T-helper 1 cell treated with Interleukin-12 subunit alpha and Interleukin-12 subunit beta and Interleukin-4 antibody, amounts not matched to agents 30 ng/mL and 1 ng/mL, for 36 hours (primary cell): ENCODE results near the gene CUEDC2. TPM values are rescaled to one million over a fixed set of nuclear protein-coding genes. Genes with fewer than 3 reads are reported as not detected.

Experiments
- intact Hi-C: fragments of 100-400 bp; cut with micrococcal nuclease; formaldehyde crosslinking; loops from one replicate; pipeline ENCODE4 v1.15.1; 2024
- total RNA-seq: library from RNA; stranded (reverse); gene quantifications from 2 replicates; pipeline ENCODE4 v1.2.3, GENCODE V29; 2022

CUEDC2 gene
- total RNA-seq, 1 donor from 2014 or later, result 65.3 TPM

DNA sequence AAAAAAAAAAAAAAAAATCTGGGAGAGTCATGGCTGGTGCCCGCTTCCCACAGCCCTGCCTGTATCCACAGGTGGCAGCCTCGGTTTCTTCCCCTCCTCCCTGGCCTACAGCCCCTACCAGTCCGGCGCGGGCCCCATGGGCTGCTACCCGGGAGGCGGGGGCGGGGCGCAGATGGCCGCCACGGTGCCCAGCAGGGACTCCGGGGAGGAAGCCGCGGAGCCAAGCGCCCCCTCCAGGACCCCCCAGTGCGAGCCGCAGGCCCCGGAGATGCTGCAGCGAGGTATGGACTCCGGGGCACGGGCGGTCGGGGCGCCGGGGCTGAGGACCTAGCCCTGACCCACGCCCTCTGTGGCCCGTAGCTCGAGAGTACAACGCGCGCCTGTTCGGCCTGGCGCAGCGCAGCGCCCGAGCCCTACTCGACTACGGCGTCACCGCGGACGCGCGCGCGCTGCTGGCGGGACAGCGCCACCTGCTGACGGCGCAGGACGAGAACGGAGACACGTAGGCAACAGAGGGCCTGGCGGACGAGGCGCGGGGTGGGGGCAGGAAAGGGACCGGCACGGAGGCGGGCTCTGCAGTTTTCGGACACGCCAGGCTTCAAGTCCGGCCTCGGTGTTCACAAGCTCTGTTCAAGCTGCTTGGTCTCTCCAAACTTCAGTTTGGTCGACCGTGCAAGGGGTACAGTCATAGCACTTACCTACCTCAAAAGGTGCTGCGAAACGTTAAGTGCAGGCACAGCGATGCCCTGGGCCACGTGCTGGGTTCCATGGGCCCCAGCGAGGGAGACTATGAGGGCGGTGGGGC, 33.0 kb downstream of the CUEDC2 start:
- intact Hi-C loops, result loop anchor here (1.0 to 10.0 kb wide), 8 partner anchors 22 to 1723 kb away; partner anchors contain the start of genes ACTR1A, CNNM2 and SFR1

DNA sequence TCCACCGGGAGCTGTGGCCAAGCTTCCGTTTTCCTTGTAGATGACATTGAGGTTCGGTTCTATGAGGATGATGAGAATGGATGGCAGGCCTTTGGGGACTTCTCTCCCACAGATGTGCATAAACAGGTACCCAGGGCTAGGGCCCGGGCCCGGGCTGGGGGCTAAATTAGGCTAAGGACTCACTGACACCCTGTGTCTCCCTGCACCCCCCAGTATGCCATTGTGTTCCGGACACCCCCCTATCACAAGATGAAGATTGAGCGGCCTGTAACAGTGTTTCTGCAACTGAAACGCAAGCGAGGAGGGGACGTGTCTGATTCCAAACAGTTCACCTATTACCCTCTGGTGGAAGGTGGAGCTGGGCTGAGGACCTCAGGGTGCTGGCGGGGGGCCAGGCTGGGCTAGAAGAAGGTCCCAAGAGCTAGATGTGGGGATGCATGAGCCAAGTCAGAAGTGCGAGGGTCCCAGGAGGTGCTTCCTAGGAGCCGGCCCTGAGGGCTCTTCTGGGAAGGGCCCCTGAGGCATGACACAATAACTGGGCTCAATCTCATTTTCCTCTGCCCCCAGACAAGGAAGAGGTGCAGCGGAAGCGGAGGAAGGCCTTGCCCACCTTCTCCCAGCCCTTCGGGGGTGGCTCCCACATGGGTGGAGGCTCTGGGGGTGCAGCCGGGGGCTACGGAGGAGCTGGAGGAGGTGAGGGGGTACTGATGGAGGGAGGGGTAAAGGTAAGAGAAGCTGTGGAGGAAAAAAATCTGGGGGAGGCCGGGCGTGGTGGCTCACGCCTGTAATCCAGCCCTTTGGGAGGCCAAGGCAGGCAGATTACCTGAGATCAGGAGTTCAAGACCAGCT, 34.0 kb downstream of the CUEDC2 start:
- intact Hi-C loops, result loop anchor here (1.0 to 10.0 kb wide), 8 partner anchors 23 to 1724 kb away; partner anchors contain the start of genes ACTR1A, CNNM2 and SFR1

DNA sequence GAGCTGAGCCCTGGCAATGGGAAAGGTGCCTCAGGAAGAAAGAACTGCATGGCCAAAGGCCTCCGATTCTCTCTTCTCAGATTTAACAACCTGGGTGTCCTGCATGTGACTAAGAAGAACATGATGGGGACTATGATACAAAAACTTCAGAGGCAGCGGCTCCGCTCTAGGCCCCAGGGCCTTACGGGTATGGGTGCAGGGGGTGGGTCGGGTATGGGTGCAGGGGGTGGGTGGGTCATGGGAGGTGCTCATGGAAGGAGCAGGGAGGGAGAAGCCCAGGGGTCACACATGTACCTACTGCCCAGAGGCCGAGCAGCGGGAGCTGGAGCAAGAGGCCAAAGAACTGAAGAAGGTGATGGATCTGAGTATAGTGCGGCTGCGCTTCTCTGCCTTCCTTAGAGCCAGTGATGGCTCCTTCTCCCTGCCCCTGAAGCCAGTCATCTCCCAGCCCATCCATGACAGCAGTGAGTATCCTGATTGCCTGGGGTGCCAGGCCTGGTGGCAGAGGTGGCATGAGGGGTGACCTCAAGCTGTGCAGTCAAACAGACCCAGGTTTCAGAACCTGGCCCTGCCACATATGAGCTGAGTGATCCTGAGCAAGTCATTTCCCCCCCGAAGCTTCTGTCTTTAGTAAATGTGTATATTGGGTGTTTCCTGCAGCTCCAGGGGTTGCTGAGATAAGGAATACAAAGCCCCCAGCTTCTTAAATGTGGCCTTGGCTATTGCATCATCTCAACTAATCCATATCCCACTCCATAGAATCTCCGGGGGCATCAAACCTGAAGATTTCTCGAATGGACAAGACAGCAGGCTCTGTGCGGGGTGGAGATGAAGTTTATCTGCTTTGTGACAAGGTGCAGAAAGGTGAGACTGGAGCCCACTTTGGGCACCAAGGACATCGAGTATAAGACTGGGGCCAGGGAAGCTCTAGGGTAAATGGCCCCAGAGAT, 34.9 kb downstream of the CUEDC2 start:
- intact Hi-C loops, result loop anchor here (5.0 to 10.0 kb wide), 2 partner anchors 517 to 1725 kb away; partner anchors contain the start of genes CNNM2 and SFR1

DNA sequence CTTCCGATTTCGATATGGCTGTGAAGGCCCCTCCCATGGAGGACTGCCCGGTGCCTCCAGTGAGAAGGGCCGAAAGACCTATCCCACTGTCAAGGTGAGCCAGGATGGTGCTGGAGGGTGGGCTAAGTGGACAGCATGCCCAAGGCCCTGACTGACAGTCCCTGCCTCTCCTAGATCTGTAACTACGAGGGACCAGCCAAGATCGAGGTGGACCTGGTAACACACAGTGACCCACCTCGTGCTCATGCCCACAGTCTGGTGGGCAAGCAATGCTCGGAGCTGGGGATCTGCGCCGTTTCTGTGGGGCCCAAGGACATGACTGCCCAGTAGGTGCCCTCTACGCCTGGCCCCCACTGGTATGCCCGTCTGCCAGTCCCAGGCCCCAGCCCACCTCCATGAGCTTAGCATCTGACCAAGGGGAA, 35.6 kb downstream of the CUEDC2 start:
- intact Hi-C loops, result loop anchor here (5.0 to 10.0 kb wide), 2 partner anchors 518 to 1726 kb away; partner anchors contain the start of genes CNNM2 and SFR1

DNA sequence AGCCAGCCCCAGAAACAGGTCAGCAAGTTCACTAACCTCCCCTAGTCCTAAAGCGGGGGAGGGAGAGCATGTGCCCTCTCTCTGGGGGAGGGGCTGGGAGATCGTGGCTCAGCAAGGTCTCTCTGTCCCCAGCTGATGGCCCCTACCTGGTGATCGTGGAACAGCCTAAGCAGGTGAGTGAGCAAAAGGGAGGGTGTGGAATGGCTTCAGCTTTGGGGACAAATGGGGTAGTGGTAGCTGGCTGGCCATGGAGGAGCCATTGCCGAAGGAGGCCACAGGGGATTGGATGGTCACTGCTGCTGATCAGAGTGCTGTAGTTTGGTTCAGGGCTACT, 36.1 kb downstream of the CUEDC2 start:
- intact Hi-C loops, result loop anchor here (5.0 to 10.0 kb wide), 2 partner anchors 519 to 1726 kb away; partner anchors contain the start of genes CNNM2 and SFR1

DNA sequence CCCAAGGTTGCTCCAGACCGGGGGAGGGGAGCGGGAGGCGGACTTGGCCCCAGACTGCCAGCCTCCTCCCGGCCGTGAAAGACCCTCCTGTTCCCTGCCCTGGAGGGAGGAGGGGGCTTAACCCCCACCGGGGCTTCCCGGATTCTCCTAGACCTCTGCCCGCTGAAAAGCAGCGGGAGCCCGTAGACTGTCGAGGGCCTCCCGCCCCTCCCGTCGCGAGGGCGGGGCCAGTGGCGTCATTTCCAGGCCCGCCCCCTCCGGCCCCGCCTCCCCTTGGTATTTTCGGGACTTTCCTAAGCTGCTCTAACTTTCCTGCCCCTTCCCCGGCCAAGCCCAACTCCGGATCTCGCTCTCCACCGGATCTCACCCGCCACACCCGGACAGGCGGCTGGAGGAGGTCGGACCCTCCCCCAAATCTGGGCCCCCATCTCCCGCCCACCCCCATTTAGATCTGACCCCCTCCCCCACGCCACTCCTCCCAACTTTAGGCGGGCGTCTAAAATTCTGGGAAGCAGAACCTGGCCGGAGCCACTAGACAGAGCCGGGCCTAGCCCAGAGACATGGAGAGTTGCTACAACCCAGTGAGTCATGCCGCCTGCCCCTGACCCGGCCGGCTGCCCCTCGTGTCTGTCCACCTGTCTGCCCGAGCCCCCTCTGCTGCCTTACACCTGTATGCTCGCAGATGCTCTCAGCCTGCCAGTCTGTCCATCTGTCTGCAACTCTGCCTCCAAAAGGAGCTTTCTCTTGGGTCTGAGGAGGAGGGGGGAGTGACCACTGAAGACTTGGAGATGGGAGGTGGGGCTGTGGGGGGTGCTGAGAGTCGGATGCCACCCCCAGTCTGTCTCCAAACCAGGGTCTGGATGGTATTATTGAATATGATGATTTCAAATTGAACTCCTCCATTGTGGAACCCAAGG, 36.7 kb downstream of the CUEDC2 start, which contains the start of gene NFKB2:
Gene NFKB2 (plus strand): TSS at position 306 of the 917 bp plus-strand sequence. CDS start 255 bp downstream, at position 561.
- intact Hi-C loops, result loop anchor here (1.0 to 10.0 kb wide), 10 partner anchors 14 to 1727 kb away; partner anchors contain the start of genes CNNM2, CUEDC2, OGA and PPRC1

DNA sequence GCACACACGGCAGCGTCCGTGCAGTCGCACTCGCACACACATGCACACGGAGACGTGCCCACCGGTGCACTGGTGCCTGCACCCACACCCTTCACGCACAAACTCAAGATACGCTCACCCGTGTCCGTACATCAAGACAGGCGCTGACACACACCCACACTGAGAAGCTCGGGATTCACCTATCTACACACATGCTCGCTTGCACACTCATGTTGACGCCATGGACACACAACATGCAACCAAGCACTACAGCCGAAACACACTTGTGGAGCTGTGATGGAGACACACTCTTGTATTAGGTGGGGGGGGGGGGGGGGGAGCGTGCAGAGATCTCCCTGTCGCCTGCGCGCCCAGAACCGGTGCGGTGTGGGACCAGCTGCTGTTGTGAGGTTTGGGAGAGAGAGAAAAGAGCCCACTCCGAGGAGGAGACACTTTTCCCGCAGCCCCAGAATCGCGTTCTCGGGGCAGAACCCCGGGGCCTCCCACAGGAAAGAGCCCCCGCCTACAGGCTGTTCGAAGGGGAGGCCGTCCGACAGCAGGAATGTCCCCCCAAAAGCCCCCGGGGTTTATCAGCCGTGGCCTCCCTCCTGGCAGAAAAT, 37.5 kb downstream of the CUEDC2 start:
- intact Hi-C loops, result loop anchor here (1.0 to 10.0 kb wide), 20 partner anchors 14 to 1727 kb away; partner anchors contain the start of genes BORCS7, CNNM2, CUEDC2 and GBF1

DNA sequence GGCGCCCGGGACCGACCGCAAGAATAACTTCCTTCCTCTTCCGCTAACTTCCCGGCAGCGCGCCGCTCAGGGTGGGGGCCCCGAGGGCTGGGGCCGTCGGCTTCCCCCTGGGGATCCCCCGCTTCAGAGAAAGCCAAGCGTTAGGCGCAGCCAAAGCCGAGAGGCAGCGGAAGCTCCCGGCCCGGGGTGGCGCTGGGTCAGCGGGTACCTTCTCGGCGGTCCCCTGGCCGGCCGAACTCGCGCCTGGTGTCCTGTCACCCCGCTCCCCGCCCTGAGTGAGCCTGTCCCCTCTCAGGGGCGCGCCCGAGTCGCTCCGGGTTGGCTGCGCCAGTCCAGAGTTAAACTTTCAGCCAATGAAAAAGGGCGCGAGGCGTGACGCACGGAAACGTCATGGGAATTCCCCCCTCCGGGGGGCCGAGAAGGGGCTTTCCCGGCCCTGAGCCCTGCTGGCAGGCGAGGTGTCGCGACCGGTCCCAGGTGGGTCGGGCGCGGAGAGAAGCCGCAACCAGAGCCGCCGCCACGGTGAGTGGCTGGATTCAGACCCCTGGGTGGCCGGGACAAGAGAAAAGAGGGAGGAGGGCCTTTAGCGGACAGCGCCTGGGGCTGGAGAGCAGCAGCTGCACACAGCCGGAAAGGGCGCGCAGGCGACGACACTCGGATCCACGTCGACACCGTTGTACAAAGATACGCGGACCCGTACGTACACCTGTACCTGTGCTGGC, 38.1 kb downstream of the CUEDC2 start:
- intact Hi-C loops, result loop anchor here (1.0 to 10.0 kb wide), 13 partner anchors 27 to 973 kb away; partner anchors contain the start of genes BORCS7, CNNM2, GBF1 and NOLC1

DNA sequence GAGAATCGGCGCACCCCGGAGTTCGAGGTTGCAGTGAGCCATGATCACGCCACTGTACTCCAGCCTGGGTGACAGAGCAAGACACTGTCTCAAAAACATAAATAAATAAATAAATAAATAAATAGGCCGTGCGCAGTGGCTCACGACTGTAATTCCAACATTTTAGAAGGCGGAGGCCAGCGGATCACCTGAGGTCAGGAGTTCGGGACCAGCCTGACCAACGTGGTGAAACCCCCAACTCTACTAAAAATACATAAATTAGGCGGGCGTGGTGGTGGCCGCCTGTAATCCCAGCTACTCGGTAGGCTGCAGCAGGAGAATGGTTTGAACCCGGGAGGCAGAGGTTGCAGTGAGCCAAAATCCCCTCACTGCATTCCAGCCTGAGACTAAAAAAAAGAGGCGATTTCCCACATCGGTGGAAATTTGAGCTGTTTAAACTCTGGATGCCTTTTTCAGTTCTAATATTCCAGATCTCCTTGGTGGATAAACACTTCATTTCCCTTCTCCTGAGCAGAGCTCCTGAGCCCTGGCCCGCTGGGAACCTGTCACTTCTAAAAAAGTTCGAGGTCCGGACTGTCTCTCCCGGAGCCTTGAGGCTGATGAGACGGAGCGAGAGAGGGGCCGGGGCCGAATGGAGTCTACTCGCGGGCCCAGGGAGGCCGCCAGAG, 38.8 kb downstream of the CUEDC2 start:
- intact Hi-C loops, result loop anchor here (1.0 to 10.0 kb wide), 13 partner anchors 28 to 973 kb away; partner anchors contain the start of genes BORCS7, CNNM2, GBF1 and NOLC1

DNA sequence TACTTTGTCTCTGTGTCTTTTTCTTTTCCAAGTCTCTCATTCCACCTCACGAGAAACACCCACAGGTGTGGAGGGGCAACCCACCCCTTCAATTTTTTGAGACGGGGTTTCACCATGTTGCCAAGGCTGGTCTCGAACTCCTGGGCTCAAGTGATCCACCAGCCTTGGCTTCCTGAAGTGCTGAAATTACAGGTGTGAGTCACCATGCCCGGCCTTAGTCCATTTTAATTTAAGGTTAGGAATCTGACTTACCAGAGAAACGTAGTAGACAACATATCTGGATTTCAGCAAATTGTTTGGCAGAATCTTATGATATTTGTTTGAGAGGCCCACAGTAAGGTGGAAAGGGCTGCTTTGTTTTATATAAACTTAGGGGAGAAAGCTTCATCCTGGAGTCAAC, 40.1 kb downstream of the CUEDC2 start:
- intact Hi-C loops, result loop anchor here (10.0 kb wide), 1 partner anchor 522 kb away; the partner anchor contains the start of gene CNNM2

DNA sequence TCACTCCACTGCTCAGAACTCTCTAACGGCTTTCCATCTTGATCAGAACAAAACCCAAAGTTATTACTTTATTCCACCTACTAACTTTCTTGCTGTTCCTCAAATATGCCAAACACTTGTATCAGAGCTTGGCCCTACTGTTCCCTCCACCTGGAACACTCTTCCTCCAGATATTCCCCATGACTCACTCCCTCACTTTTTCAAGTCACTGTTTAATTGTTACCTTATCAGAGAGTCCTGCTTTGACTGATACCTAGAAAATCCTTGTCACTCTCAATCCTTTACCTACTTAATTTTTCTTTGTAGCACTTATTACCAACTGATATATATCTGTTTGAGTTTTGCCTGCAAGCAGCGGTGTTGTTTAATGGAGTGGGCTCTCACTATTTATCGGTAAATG, 42.5 kb downstream of the CUEDC2 start:
- intact Hi-C loops, result loop anchor here (10.0 kb wide), 1 partner anchor 525 kb away; the partner anchor contains the start of gene CNNM2

DNA sequence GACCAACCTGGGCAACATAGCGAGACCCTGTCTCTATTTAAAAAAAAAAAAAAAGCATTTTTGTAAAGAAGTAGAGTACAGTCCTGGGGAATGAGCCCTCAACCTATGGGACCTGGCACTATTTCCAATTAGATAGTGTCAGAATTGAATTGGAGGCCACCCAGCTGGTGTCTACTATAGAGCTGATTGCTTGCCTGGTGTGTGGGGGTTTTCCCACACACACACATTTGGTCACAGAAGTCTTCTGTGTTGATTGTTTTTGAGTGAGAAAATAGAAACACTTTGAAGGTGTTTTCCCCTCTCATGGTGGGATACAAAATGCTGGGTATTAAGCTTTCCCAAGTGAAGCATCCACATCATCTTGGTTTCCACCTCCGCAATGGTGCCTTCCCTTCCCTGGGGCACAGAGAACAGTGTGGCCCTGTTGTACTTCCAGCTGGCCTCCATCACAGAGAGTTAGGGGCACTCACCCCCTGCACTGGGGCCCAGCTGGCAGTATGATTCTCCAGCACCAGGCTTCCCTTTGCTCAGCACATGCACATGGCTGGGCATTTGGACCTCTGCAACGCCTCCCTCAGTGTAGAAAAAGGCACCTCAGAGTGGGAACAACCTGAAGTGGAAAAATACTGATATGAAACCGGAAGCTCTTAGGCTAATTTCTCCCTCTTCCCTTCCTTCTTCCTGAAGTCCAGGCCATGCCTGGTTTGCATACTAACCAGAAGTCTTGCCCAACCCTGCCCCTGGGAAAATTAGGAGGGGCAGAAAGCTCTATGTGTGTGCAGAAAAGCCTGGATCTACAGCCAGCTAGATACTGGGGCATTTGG, 47.6 kb downstream of the CUEDC2 start:
- intact Hi-C loops, result no loop called here

DNA sequence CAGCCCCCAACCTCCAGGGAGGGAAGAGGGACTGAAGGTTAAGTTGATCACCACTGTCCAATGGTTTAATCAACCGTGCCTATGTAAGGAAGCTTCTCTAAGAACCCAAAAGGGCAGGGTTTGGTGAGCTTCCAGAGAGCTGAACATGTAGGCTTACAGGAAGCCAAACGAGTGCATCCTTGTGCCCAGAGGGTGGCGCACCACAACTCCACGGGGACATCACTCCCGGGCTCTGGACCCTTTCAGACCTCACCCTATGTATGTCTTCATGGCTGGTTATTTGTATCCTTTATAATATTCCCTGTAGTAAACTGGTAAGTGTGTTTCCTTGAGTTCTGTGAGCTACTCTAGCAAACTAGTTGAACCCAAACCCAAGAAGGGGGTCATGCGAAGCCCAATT, 48.3 kb downstream of the CUEDC2 start:
- intact Hi-C loops, result no loop called here

DNA sequence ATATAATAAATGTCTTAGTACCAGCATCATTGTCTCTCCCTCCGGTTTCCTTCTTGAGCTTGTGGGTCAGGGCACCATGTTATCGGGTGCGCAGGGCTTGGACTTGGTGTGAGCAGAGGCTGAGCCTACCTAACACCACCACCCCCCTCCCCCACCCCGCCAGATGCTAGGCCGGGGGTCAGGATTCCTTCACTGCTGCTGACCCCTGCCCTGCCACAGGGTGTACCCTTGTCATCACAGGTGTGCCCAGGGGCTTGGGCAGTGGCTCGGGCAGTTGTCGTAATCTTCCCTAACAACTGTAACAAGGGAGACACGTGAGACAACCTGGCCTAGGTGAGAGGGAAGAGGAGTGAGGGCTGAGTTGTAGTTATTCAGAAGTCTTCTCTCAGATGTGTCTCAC, 49.5 kb downstream of the CUEDC2 start:
- intact Hi-C loops, result no loop called here

DNA sequence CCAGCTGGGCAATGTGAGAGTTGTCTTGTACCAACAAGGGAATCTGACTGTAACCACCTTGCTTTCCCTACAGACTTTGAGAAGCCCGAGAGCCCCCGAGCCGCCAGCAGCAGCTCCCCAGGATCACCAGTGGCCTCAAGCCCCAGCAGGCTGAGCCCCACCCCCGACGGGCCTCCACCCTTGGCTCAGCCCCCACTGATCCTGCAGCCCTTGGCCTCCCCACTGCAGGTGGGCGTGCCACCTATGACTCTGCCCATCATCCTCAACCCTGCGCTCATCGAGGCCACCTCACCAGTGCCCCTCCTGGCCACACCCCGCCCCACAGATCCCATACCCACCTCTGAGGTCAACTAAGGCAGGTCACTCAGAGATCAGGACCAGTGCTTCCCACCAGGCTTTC, 50.4 kb downstream of the CUEDC2 start:
- intact Hi-C loops, result no loop called here

DNA sequence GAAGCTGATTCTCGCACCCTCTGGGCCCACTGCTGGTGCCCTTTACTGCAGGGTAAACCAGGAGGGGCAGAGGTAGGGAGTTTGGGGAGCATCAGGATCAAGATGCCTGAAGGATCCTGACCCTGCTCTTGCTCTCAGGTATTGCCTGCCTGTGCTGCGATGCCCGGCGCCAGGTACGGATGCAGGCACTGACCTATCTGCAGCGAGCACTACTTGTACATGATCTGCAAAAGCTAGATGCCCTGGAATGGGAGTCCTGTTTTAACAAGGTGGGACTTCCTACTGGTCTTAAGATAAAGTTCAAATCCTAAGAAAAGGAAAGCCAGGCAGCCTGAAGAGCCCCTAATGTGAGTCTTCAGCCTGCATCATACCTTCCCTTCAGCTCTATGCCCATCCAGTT, 53.0 kb downstream of the CUEDC2 start:
- intact Hi-C loops, result no loop called here
